Left ventricle myocardium inferior (tissue), 1 donor: Measurements from ENCODE around the gene EFCAB7. TPM values are rescaled to one million over a fixed set of nuclear protein-coding genes. Genes with fewer than 3 reads are reported as not detected.
A peak's percentile ranks its signal among the peaks of the same experiment; 100 is the strongest.

Experiments
- DNase-seq: peaks from one replicate; pipeline ENCODE4 v3.0.0-alpha.2; 2020
- H3K27ac ChIP-seq: fragments of 200-600 bp; replicated peaks from 2 replicates; pipeline ENCODE4 v1.8.0; 2021
- H3K27me3 ChIP-seq: fragments of 200-600 bp; 2 replicates; pipeline ENCODE4 v1.8.0; 2021; ENCODE audit warnings: low read depth
- H3K36me3 ChIP-seq: fragments of 200-600 bp; 2 replicates; pipeline ENCODE4 v1.8.0; 2021
- H3K4me1 ChIP-seq: fragments of 200-600 bp; 2 replicates; pipeline ENCODE4 v1.8.0; 2021
- H3K4me3 ChIP-seq: fragments of 200-600 bp; 2 replicates; pipeline ENCODE4 v1.8.0; 2021; ENCODE audit warnings: mild to moderate bottlenecking, moderate library complexity
- H3K9me3 ChIP-seq: fragments of 200-600 bp; replicated peaks from 2 replicates; pipeline ENCODE4 v1.8.0; 2021
- CTCF ChIP-seq: fragments of 200-600 bp; IDR thresholded peaks from 2 replicates; pipeline ENCODE4 v1.8.0; 2021; ENCODE audit warnings: antibody characterized with exemption, mild to moderate bottlenecking, borderline replicate concordance
- intact Hi-C: fragments of 100-400 bp; cut with micrococcal nuclease; formaldehyde crosslinking; loops from one replicate; pipeline ENCODE4 v1.11.0; 2022
- total RNA-seq: library from RNA; stranded (reverse); fragmentation: NEBNext Ultra II Directional; extraction: Animal tissue kit (Norgen Biotek cat#: 25700); gene quantifications from one replicate; pipeline ENCODE4 v1.2.1, GENCODE V29; 2021
- donor health status: DM: no; HTN: yes; CAD: no; lungs with severe emphysema.

The EFCAB7 gene
- total RNA-seq, 1 donor from 2014 or later = 8.9 TPM

- intact Hi-C loops = no loop called here
- TF ChIP-seq CTCF = no peak
- DNase-seq = no peak
- Histone ChIP-seq H3K9me3 (no peaks in the 10 kb centered on the region), H3K4me3 (no peak overlapping the region), H3K27me3 (no peaks in the 10 kb centered on the region), H3K36me3 (peaks cover 32% of the 10 kb centered on the region), H3K4me1 (no peaks in the 10 kb centered on the region), H3K27ac (no peak overlapping the region)
Observed at GRCh38 chr1:63533931-63534330, 10.6 kb downstream of the EFCAB7 start.

- Histone ChIP-seq H3K27ac (no peak overlapping the region), H3K36me3 (peaks cover 32% of the 10 kb centered on the region), H3K27me3 (no peaks in the 10 kb centered on the region), H3K9me3 (no peaks in the 10 kb centered on the region), H3K4me3 (no peak overlapping the region), H3K4me1 (no peaks in the 10 kb centered on the region)
- no peak for TF ChIP-seq CTCF
- no peak for DNase-seq
- intact Hi-C loops = no loop called here
Observed at GRCh38 chr1:63534406-63534805, 11.1 kb downstream of the EFCAB7 start.

GRCh38 chr1:63537006-63537405 lies 13.7 kb downstream of the EFCAB7 start:
- Histone ChIP-seq H3K27me3 (no peaks in the 10 kb centered on the region), H3K36me3 (peaks cover 31% of the 10 kb centered on the region)
- intact Hi-C loops = no loop called here

GRCh38 chr1:63537940-63538339 lies 14.6 kb downstream of the EFCAB7 start:
- H3K36me3 ChIP-seq = peaks cover 22% of the 10 kb centered on the region
- H3K27me3 ChIP-seq = no peaks in the 10 kb centered on the region
- H3K9me3 ChIP-seq = no peaks in the 10 kb centered on the region
- DNase-seq = no peak
- TF ChIP-seq CTCF = peak; percentile 52
- no peak overlapping the region for H3K4me3 ChIP-seq
- intact Hi-C loops = no loop called here
- H3K4me1 ChIP-seq = no peaks in the 10 kb centered on the region
- no peak overlapping the region for H3K27ac ChIP-seq

More at GRCh38 chr1:63537006-63537405, 13.7 kb downstream of the EFCAB7 start:
- no peak for TF ChIP-seq CTCF
- H3K4me1 ChIP-seq = no peaks in the 10 kb centered on the region
- no peak overlapping the region for H3K27ac ChIP-seq
- no peaks in the 10 kb centered on the region for H3K9me3 ChIP-seq
- H3K4me3 ChIP-seq = no peak overlapping the region
- DNase-seq = no peak

DNA sequence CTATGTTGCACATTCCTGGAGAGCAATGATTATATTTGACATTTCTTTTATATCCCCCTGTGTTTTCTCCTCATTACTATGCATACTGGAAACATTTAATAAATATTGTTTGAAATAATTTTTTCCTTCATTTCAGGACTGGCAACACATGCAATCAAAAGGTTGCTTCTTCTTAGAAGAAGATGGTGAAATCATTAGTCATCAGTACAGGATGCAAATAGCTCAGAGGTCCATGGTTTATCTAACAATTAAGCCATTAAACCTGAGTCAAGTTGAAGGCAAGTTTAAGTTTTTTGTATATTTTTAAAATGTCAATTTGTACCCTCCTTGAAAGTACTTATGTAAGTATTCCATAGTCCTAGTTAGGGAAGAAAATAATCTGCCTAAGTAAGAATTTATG lies 22.5 kb downstream of the EFCAB7 start:
- H3K27ac ChIP-seq = no peak overlapping the region
- H3K36me3 ChIP-seq = peaks cover 36% of the 10 kb centered on the region
- no peak for DNase-seq
- H3K4me3 ChIP-seq = no peak overlapping the region
- no peaks in the 10 kb centered on the region for H3K4me1 ChIP-seq
- H3K27me3 ChIP-seq = no peaks in the 10 kb centered on the region
- intact Hi-C loops = no loop called here
- TF ChIP-seq CTCF = no peak
- H3K9me3 ChIP-seq = no peaks in the 10 kb centered on the region
